ENCODE measurements around the gene RERG. TPM values are rescaled to one million over a fixed set of nuclear protein-coding genes. Genes with fewer than 3 reads are reported as not detected.

RERG gene
- total RNA-seq, 2 experiments from 2014 or later = not detected

- H3K27ac Mint-ChIP-seq = no peak overlapping the region
- H3K9me3 Mint-ChIP-seq = no peaks in the 10 kb centered on the region
- peaks cover 19% of the 10 kb centered on the region for H3K27me3 Mint-ChIP-seq
- Histone ChIP-seq H3K4me3 (ENCODE audit: low read length) (no peak overlapping the region), H3K27me3 (ENCODE audit: control insufficient read depth in 1 of 2, insufficient read depth in 2 of 2, low read length in 2 of 2) (no peaks in the 10 kb centered on the region), H3K9me3 (ENCODE audit: control insufficient read depth in 1 of 2, insufficient read depth in 1 of 2, low read length in 2 of 2) (no peaks in the 10 kb centered on the region), H3K36me3 (ENCODE audit: insufficient read depth, low read length) (no peaks in the 10 kb centered on the region), H3K27ac (ENCODE audit: low read depth in 1 of 2, low read length in 2 of 2) (no peak overlapping the region), H3K4me1 (ENCODE audit: insufficient read depth, low read length) (no peaks in the 10 kb centered on the region)
- ATAC-seq (ENCODE audit: poor library complexity) (no peak), DNase-seq (no peak)
- H3K4me1 Mint-ChIP-seq (ENCODE audit: low read depth) = no peaks in the 10 kb centered on the region
- intact Hi-C loops (cut with DNase I, micrococcal nuclease) = no loop called here
- H3K36me3 Mint-ChIP-seq (ENCODE audit: low read depth) = no peaks in the 10 kb centered on the region
- no peak overlapping the region for H3K4me3 Mint-ChIP-seq
- no peak for TF ChIP-seq CTCF (IDR thresholded peaks at IDR 0.05)
- ChIA-PET POLR2A (no interaction called here), CTCF (no interaction called here)
Measured at GRCh38 chr12:15192720-15193119, 28.5 kb downstream of the RERG start.

GRCh38 chr12:15188127-15188526, 33.1 kb downstream of the RERG start:
- Mint-ChIP-seq H3K27ac (no peak overlapping the region), H3K4me1 (ENCODE audit: low read depth) (no peaks in the 10 kb centered on the region), H3K9me3 (no peaks in the 10 kb centered on the region), H3K4me3 (no peak overlapping the region), H3K36me3 (ENCODE audit: low read depth) (no peaks in the 10 kb centered on the region), H3K27me3 (peaks cover 8% of the 10 kb centered on the region)
- Histone ChIP-seq H3K36me3 (ENCODE audit: insufficient read depth, low read length) (no peaks in the 10 kb centered on the region), H3K27me3 (ENCODE audit: control insufficient read depth in 1 of 2, insufficient read depth in 2 of 2, low read length in 2 of 2) (no peaks in the 10 kb centered on the region), H3K4me1 (ENCODE audit: insufficient read depth, low read length) (no peaks in the 10 kb centered on the region), H3K4me3 (ENCODE audit: low read length) (no peak overlapping the region), H3K9me3 (ENCODE audit: control insufficient read depth in 1 of 2, insufficient read depth in 1 of 2, low read length in 2 of 2) (no peaks in the 10 kb centered on the region), H3K27ac (ENCODE audit: low read depth in 1 of 2, low read length in 2 of 2) (no peak overlapping the region)
- ChIA-PET CTCF (no interaction called here), POLR2A (no interaction called here)
- intact Hi-C loops (cut with DNase I, micrococcal nuclease) = no loop called here
- TF ChIP-seq CTCF (IDR thresholded peaks at IDR 0.05) = no peak
- DNase-seq (no peak), ATAC-seq (ENCODE audit: poor library complexity) (no peak)

GRCh38 chr12:15186597-15186996, 34.6 kb downstream of the RERG start:
- POLR2A ChIA-PET = no interaction called here

More at GRCh38 chr12:15186597-15186996, 34.6 kb downstream of the RERG start:
- no peak overlapping the region for H3K27ac ChIP-seq (ENCODE audit: low read depth in 1 of 2, low read length in 2 of 2)
- Mint-ChIP-seq H3K27me3 (peaks cover 11% of the 10 kb centered on the region), H3K9me3 (no peaks in the 10 kb centered on the region), H3K4me1 (ENCODE audit: low read depth) (no peaks in the 10 kb centered on the region), H3K4me3 (no peak overlapping the region), H3K27ac (no peak overlapping the region), H3K36me3 (ENCODE audit: low read depth) (no peaks in the 10 kb centered on the region)
- intact Hi-C loops (cut with DNase I, micrococcal nuclease) = no loop called here
- H3K27me3 ChIP-seq (ENCODE audit: control insufficient read depth in 1 of 2, insufficient read depth in 2 of 2, low read length in 2 of 2) = no peaks in the 10 kb centered on the region
- no peaks in the 10 kb centered on the region for H3K4me1 ChIP-seq (ENCODE audit: insufficient read depth, low read length)
- no peak overlapping the region for H3K4me3 ChIP-seq (ENCODE audit: low read length)
- ATAC-seq (ENCODE audit: poor library complexity) (no peak), DNase-seq (no peak)
- CTCF ChIA-PET = no interaction called here
- H3K9me3 ChIP-seq (ENCODE audit: control insufficient read depth in 1 of 2, insufficient read depth in 1 of 2, low read length in 2 of 2) = no peaks in the 10 kb centered on the region
- TF ChIP-seq CTCF (IDR thresholded peaks at IDR 0.05) = no peak
- H3K36me3 ChIP-seq (ENCODE audit: insufficient read depth, low read length) = no peaks in the 10 kb centered on the region

Measured in CD4-positive, alpha-beta T cell (primary cell).